Measurements from ENCODE around the gene EPB41L2.

DNA sequence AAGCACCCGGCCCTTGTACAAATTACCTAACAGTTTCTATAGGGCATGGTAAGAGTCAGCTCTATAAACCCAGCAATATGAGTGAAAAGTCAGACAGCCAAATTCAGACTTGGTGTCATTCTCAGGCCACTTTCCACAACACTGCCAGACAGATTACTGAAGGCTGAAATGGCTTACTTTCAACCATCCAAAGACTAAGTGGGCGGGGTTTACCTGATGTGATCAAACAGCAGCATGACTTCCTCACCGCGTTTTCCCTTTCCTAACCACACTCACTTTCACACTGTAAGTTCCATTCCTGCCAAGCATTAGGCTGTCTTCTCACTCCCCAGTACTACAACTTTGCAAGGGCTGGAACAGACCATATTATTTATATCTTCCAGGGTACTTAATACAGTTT, 149.9 kb downstream of the EPB41L2 start:
- TF ChIP-seq, protein P1, sequence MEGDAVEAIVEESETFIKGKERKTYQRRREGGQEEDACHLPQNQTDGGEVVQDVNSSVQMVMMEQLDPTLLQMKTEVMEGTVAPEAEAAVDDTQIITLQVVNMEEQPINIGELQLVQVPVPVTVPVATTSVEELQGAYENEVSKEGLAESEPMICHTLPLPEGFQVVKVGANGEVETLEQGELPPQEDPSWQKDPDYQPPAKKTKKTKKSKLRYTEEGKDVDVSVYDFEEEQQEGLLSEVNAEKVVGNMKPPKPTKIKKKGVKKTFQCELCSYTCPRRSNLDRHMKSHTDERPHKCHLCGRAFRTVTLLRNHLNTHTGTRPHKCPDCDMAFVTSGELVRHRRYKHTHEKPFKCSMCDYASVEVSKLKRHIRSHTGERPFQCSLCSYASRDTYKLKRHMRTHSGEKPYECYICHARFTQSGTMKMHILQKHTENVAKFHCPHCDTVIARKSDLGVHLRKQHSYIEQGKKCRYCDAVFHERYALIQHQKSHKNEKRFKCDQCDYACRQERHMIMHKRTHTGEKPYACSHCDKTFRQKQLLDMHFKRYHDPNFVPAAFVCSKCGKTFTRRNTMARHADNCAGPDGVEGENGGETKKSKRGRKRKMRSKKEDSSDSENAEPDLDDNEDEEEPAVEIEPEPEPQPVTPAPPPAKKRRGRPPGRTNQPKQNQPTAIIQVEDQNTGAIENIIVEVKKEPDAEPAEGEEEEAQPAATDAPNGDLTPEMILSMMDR (IDR thresholded peaks at IDR 0.05 in 4 of 5, conservative IDR thresholded peaks at IDR 0.05 in 1 of 5) = no peak
- TF ChIP-seq POLR2A (IDR thresholded peaks at IDR 0.05) = no peak
